Mesothelial cell of epicardium (in vitro differentiated cells): Measurements from ENCODE around the gene COL15A1. TPM values are rescaled to one million over a fixed set of nuclear protein-coding genes. Genes with fewer than 3 reads are reported as not detected.
"Not testable (repeated sequence)": the region's sequence is repeated elsewhere in the genome, so short reads cannot be mapped to it uniquely, and the experiment has no call there.

Experiments
- DNase-seq, 2 experiments: peaks; one replicate each; pipeline ENCODE4 v3.0.0; 2021; ENCODE audit warnings: low spot score in 2 of 2; ENCODE audit not compliant: unreplicated experiment in 2 of 2
- H3K27ac Mint-ChIP-seq: 2 replicates; pipeline ENCODE4 v1.8.0; 2021; ENCODE audit warnings: mixed read lengths
- H3K27me3 Mint-ChIP-seq: 2 replicates; pipeline ENCODE4 v1.8.0; 2021; ENCODE audit warnings: low read depth, mixed read lengths
- H3K36me3 Mint-ChIP-seq: 2 replicates; pipeline ENCODE4 v1.8.0; 2021; ENCODE audit warnings: mixed read lengths
- H3K4me1 Mint-ChIP-seq: 2 replicates; pipeline ENCODE4 v1.8.0; 2021; ENCODE audit warnings: mixed read lengths
- H3K4me3 Mint-ChIP-seq: 2 replicates; pipeline ENCODE4 v1.8.0; 2021; ENCODE audit warnings: mild to moderate bottlenecking, moderate library complexity, mixed read lengths
- H3K9me3 Mint-ChIP-seq: 2 replicates; pipeline ENCODE4 v1.8.0; 2021; ENCODE audit warnings: mixed read lengths
- total RNA-seq: library from RNA; stranded (reverse); gene quantifications from 3 replicates; pipeline ENCODE4 v1.2.1, GENCODE V29; 2021
- TF ChIP-seq, protein P1 (sequence below): fragments of 200-600 bp; sonication (generic); IDR thresholded peaks from one replicate; pipeline ENCODE4 v1.5.0; 2021; ENCODE audit warnings: antibody characterized with exemption; ENCODE audit not compliant: unreplicated experiment

COL15A1 gene
- total RNA-seq, 1 donor from 2014 or later = 50.1 TPM

DNA sequence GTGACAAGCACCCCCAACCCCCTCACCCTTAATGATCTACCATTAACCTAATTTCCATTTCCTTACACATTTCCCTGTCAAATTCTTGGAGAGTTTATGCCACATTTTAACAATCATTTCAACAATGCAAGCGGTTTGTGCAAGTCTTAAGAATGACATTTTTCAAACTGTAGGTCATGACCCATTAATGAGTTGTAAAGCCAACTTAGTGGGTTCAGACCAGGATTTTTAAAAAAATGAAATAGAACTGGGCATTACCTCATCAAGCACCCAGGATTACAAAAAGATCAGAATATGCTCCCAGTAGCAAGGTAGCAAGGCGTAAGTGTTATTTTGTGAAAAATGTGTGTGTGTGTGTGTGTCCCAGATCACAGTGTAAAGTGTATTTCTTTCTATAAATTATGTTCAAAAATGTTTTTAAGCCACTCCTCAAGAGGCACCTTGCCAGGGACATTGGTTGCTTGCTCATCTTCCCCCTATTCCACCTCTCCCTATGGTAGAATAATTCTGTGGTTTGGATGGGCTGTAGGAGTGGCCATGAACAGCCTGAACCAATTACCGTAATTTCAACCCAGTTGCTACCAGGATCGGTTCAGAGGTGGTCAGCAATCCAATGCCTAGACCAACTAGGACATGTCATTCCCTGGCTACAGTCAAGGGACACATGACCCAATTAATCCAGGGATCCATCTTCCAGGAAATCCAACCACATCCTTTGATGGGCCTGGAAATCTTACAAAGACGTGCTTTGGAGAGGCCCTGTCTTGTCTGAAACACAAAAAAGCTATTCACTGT, 146.8 kb downstream of the COL15A1 start:
- no peak for DNase-seq
- H3K4me1 Mint-ChIP-seq = peaks cover 1% of the 10 kb centered on the region
- H3K4me3 Mint-ChIP-seq = no peak overlapping the region
- peaks cover 2% of the 10 kb centered on the region for H3K27me3 Mint-ChIP-seq
- H3K9me3 Mint-ChIP-seq = peaks cover 14% of the 10 kb centered on the region
- H3K36me3 Mint-ChIP-seq = no peaks in the 10 kb centered on the region
- H3K27ac Mint-ChIP-seq = no peak overlapping the region
- TF ChIP-seq, protein P1, sequence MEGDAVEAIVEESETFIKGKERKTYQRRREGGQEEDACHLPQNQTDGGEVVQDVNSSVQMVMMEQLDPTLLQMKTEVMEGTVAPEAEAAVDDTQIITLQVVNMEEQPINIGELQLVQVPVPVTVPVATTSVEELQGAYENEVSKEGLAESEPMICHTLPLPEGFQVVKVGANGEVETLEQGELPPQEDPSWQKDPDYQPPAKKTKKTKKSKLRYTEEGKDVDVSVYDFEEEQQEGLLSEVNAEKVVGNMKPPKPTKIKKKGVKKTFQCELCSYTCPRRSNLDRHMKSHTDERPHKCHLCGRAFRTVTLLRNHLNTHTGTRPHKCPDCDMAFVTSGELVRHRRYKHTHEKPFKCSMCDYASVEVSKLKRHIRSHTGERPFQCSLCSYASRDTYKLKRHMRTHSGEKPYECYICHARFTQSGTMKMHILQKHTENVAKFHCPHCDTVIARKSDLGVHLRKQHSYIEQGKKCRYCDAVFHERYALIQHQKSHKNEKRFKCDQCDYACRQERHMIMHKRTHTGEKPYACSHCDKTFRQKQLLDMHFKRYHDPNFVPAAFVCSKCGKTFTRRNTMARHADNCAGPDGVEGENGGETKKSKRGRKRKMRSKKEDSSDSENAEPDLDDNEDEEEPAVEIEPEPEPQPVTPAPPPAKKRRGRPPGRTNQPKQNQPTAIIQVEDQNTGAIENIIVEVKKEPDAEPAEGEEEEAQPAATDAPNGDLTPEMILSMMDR = no peak

DNA sequence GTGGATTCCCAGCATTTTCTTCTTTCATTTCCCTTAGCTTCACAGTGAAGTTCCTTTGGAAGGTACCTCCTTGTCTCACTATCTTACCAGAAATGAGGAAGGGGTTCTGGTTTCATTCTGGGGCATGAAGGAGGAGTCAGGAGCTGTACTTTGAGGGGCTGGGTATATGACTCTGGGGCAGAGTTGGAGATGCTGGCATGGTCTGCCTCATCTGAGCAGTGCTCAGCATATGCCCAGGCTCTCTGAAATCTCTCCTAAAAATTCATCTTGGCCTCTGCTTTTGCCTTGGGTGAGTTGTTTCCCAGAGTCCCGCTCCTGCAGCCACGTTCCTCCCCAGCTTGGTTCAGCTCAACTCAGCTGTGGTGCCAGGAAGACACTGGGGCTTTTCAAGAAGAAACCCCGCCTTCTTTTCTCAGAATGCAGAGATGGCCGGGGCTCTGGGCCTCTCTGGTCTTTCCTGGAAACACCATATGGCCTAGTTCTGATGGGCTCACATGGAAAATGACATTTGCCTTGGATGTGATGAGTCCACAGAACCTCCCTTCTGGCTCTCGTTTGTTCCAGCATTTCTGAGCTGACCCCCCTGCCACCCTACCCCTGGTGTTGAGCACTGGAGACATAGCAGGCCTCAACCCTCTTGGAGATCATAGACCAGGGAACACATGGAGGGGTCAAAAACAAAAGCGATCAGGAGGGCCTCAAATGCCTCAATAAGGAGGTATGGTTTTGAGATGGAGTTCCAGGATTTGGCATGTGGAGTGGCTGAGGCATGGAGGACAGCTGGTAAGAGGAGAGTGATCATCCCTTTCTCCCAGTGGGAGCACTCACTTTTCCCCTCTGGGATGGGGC, 149.2 kb downstream of the COL15A1 start:
- Mint-ChIP-seq H3K36me3 (no peaks in the 10 kb centered on the region), H3K27ac (no peak overlapping the region), H3K4me3 (no peak overlapping the region), H3K9me3 (peaks cover 14% of the 10 kb centered on the region), H3K27me3 (peaks cover 2% of the 10 kb centered on the region), H3K4me1 (peaks cover 6% of the 10 kb centered on the region)
- TF ChIP-seq, protein P1 = no peak
- no peak for DNase-seq

DNA sequence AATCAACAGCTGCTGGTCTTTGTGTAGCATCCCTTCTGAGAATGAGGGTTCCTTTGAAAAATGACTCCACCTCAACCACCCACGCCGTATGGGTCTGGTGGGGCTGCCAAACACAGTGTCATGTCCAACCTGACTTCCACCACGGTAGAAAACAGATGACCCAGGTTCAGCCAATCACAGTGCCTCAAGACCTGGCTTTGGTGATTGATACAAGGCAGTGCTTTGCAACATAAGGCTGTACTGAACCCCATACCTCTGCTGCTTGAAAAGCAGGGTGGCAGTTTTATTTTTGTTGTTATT, 149.7 kb downstream of the COL15A1 start:
- TF ChIP-seq, protein P1 = no peak
- no peak for DNase-seq

DNA sequence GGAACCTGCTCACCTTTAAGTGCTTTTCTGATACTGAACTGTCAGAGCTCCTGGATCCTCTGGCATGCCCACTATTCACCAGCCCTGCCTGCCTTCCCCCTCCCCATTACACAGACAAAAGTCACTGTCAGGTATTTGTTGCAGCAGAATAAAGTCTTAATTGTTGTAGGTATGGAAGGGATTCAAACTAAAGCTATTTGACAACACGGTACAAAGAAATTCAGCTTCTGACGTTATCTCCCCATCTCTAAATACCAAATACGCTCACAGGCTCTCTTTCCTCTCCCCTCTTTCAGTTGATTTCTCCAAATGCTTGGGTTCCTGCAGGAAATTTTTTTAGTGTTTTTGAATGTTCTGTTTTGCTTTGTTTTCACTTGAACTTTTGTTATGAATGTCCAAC, 151.9 kb downstream of the COL15A1 start:
- Mint-ChIP-seq H3K36me3 (no peaks in the 10 kb centered on the region), H3K9me3 (peaks cover 18% of the 10 kb centered on the region), H3K27me3 (peaks cover 2% of the 10 kb centered on the region), H3K4me3 (no peak overlapping the region), H3K4me1 (peaks cover 6% of the 10 kb centered on the region), H3K27ac (no peak overlapping the region)
- TF ChIP-seq, protein P1 = no peak
- DNase-seq = no peak

More for the DNA sequence above, 149.7 kb downstream of the COL15A1 start:
- peaks cover 2% of the 10 kb centered on the region for H3K27me3 Mint-ChIP-seq
- no peak overlapping the region for H3K4me3 Mint-ChIP-seq
- no peak overlapping the region for H3K27ac Mint-ChIP-seq
- peaks cover 6% of the 10 kb centered on the region for H3K4me1 Mint-ChIP-seq
- H3K9me3 Mint-ChIP-seq = peaks cover 16% of the 10 kb centered on the region
- H3K36me3 Mint-ChIP-seq = no peaks in the 10 kb centered on the region

DNA sequence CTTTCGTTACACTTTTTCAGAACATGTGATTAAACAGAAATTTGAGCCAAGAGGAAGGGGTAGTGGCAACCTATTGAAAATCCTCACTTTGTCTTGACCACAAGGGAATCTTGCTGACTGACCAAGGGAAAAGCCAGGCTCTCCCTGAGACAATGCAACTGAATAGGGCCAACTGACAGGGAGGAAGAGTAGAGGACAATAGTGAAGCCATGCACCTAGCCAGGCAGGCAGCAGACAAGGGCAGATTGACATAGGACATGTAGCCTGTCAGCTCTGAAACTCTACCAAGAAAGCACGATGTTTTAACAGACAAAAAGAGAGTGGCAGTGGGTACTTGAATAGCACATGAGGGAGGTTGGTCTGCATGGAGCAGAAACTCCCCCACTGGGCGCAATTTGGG, 152.7 kb downstream of the COL15A1 start:
- H3K9me3 Mint-ChIP-seq = peaks cover 18% of the 10 kb centered on the region
- TF ChIP-seq, protein P1 = no peak
- DNase-seq = no peak
- H3K4me3 Mint-ChIP-seq = no peak overlapping the region
- no peaks in the 10 kb centered on the region for H3K36me3 Mint-ChIP-seq
- H3K4me1 Mint-ChIP-seq = peaks cover 6% of the 10 kb centered on the region
- H3K27me3 Mint-ChIP-seq = peaks cover 2% of the 10 kb centered on the region
- H3K27ac Mint-ChIP-seq = no peak overlapping the region

DNA sequence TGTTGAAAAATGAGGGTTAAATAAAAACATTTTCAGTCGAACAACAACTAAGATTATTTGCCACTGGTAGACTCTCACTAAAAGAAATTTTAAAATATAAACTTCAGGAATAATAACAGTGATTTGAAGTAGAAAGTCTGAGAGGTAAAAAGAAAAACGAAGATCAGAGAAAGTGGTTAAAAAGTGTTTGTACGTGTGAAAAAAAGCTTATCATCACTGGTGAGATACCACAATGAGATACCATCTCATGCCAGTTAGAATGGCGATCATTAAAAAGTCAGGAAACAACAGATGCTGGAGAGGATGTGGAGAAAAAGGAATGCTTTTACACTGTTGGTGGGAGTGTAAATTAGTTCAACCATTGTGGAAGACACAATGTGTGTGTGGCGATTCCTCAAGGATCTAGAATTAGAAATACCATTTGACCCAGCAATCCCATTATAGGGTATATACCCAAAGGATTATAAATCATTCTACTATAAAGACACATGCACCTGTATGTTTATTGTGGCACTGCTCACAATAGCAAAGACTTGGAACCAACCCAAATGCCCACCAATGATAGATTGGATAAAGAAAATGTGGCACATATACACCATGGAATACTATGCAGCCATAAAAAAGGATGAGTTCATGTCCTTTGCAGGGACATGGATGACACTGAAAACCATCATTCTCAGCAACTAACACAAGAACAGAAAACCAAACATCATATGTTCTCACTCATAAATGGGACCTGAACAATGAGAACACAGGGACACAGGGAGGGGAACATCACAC, 156.3 kb downstream of the COL15A1 start:
- H3K27me3 Mint-ChIP-seq, DNase-seq, H3K4me3 Mint-ChIP-seq, H3K27ac Mint-ChIP-seq, H3K36me3 Mint-ChIP-seq: not testable (repeated sequence)
- Mint-ChIP-seq H3K4me1 (peaks cover 19% of the 10 kb centered on the region), H3K9me3 (peaks cover 18% of the 10 kb centered on the region)
